NCI-H2196 (cell line): ENCODE results near the gene PTDSS2.
A peak's percentile ranks its signal among the peaks of the same experiment; 100 is the strongest.
"Not testable (repeated sequence)": the region's sequence is repeated elsewhere in the genome, so short reads cannot be mapped to it uniquely, and the experiment has no call there.

Source experiments
- DNase-seq: peaks from one replicate; lab custom pipeline; 2025; ENCODE audit not compliant: unreplicated experiment; lab: John Stamatoyannopoulos, UW

PTDSS2 gene

GRCh38 chr11:413120-414081 lies 36.7 kb upstream of the PTDSS2 start:
- peak; percentile 20 for DNase-seq

GRCh38 chr11:414318-414857 lies 35.7 kb upstream of the PTDSS2 start:
- no peak for DNase-seq

- DNase-seq, result no peak
Observed at GRCh38 chr11:415640-416041, 34.4 kb upstream of the PTDSS2 start.

GRCh38 chr11:416051-416756 lies 33.9 kb upstream of the PTDSS2 start:
- DNase-seq, result no peak

GRCh38 chr11:416757-417621 lies 33.1 kb upstream of the PTDSS2 start:
- DNase-seq, result peak; percentile 75

- DNase-seq, result no peak
Observed at GRCh38 chr11:417652-418342, 32.3 kb upstream of the PTDSS2 start.

GRCh38 chr11:418343-419247 lies 31.5 kb upstream of the PTDSS2 start:
- no peak for DNase-seq

- DNase-seq, result no peak
Observed at GRCh38 chr11:419248-420005, 30.7 kb upstream of the PTDSS2 start.

- no peak for DNase-seq
Observed at GRCh38 chr11:420054-420910, 29.8 kb upstream of the PTDSS2 start.

GRCh38 chr11:420911-421321 lies 29.2 kb upstream of the PTDSS2 start:
- DNase-seq, result no peak

- no peak for DNase-seq
Observed at GRCh38 chr11:422249-422656, 27.8 kb upstream of the PTDSS2 start.

- no peak for DNase-seq
Observed at GRCh38 chr11:424232-424631, 25.8 kb upstream of the PTDSS2 start.

- not testable (repeated sequence) for DNase-seq
Observed at GRCh38 chr11:424766-425165, 25.3 kb upstream of the PTDSS2 start.

- no peak for DNase-seq
Observed at GRCh38 chr11:425301-425700, 24.8 kb upstream of the PTDSS2 start.

- DNase-seq, result no peak
Observed at GRCh38 chr11:426851-427250, 23.2 kb upstream of the PTDSS2 start.

GRCh38 chr11:428295-428694 lies 21.8 kb upstream of the PTDSS2 start:
- no peak for DNase-seq

- no peak for DNase-seq
Observed at GRCh38 chr11:429391-429790, 20.7 kb upstream of the PTDSS2 start.
